Psoas muscle (tissue), 8 donors: Measurements from ENCODE around the gene DMWD. TPM values are rescaled to one million over a fixed set of nuclear protein-coding genes. Genes with fewer than 3 reads are reported as not detected.

ENCODE experiments used
- ATAC-seq, 4 donors: fragments of 200-7000 bp; cut with Tn5 transposase; one replicate each; pipeline ENCODE4 v1.9.1; 2020; ENCODE audit warnings: moderate library complexity in 3 of 4, mild to moderate bottlenecking in 2 of 4
- DNase-seq, 2 donors: peaks; one replicate each; pipeline ENCODE4 v3.0.0-alpha.2; 2020
- H3K27ac ChIP-seq: fragments of 200-600 bp; one replicate; pipeline ENCODE4 v1.8.0; 2022
- H3K27me3 ChIP-seq, 3 donors: fragments of 200-600 bp in 1 of 3; one replicate each; pipeline versions ENCODE4 v1.6.1 to v1.8.0; 2013 to 2022; ENCODE audit warnings: low read length in 2 of 3, mild to moderate bottlenecking in 2 of 3, moderate library complexity in 1 of 3; ENCODE audit not compliant: insufficient read depth in 3 of 3
- H3K36me3 ChIP-seq, 2 donors: fragments of 200-600 bp in 1 of 2; one replicate each; pipeline versions ENCODE4 v1.6.1 to v1.8.0; 2013 to 2022; ENCODE audit warnings: low read depth in 1 of 2, mild to moderate bottlenecking in 1 of 2, moderate library complexity in 1 of 2; ENCODE audit not compliant: insufficient read depth in 1 of 2
- H3K4me1 ChIP-seq: fragments of 200-600 bp; one replicate; pipeline ENCODE4 v1.8.0; 2022
- H3K4me3 ChIP-seq: fragments of 200-600 bp; one replicate; pipeline ENCODE4 v1.8.0; 2022; ENCODE audit warnings: mild to moderate bottlenecking
- H3K9me3 ChIP-seq: fragments of 200-600 bp; one replicate; pipeline ENCODE4 v1.8.0; 2022
- CTCF ChIP-seq: fragments of 200-600 bp; IDR thresholded peaks from one replicate; pipeline ENCODE4 v1.8.0; 2022; ENCODE audit warnings: antibody characterized with exemption
- WGBS, 3 donors: extraction: QIAGEN DNeasy Blood & Tissue Kit; methylation state at CpG; one replicate each; pipeline versions ENCODE4 v1.1.6 to v1.1.7; 2013; 5-methylcytosine and 5-hydroxymethylcytosine counted together
- intact Hi-C, 2 donors: fragments of 100-400 bp; cut with DNase I; formaldehyde crosslinking; loops; one replicate each; pipeline versions ENCODE4 v1.11.0 to v1.14.2; 2022
- polyA plus RNA-seq, 3 donors: library from polyadenylated mRNA; stranded (reverse); fragments of 200-250 nt; gene quantifications; one replicate each; pipeline ENCODE4 v1.2.3, GENCODE V29; 2013
- total RNA-seq, 4 donors: library from RNA; stranded (reverse); fragmentation: NEBNext Ultra II Directional in 2 of 4; extraction: Animal tissue kit (Norgen Biotek cat#: 25700) in 2 of 4; gene quantifications; one replicate each; pipeline versions ENCODE4 v1.2.1 to v1.2.4, GENCODE V29; 2021 to 2023
- donor health status: healthy with polysubstance abuse.
- donor health status: DM: no; HTN: no; CAD: no; lungs with moderate emphysema.
- donor health status: Bipolar disorder and iron deficiency.
- donor health status: healthy.
- donor health status: DM: yes; HTN: yes; CAD: no.
- donor health status: DM: no; HTN: no; CAD: no.
- donor health status: DM: no; HTN: no; CAD: no.
- donor health status: DM: yes; HTN: yes; CAD: no.

DMWD gene
- total and polyA plus RNA-seq, 7 donors, result 38.4 to 104 (median 54.3) TPM

GRCh38 chr19:45777395-45777961 lies 15.2 kb downstream of the DMWD start:
- H3K36me3 ChIP-seq, result peaks cover 4 to 66% of the 10 kb centered on the region in 2 donors
- no peak overlapping the region for H3K27ac ChIP-seq
- DNase-seq (no peak), ATAC-seq (no peak)
- no peak for TF ChIP-seq CTCF
- no peaks in the 10 kb centered on the region for H3K27me3 ChIP-seq
- H3K9me3 ChIP-seq, result no peaks in the 10 kb centered on the region
- peaks cover 21% of the 10 kb centered on the region for H3K4me1 ChIP-seq
- WGBS, 3 donors, result 93 to 94% (median 93%) methylated on average over 33 to 34 of the region's 34 CpGs
- intact Hi-C loops, result no loop called here
- H3K4me3 ChIP-seq, result no peak overlapping the region

GRCh38 chr19:45774765-45775164 lies 17.9 kb downstream of the DMWD start:
- H3K27ac ChIP-seq, result no peak overlapping the region
- WGBS, 3 donors, result 85 to 88% (median 88%) methylated on average over 9 of the region's 9 CpGs
- no peaks in the 10 kb centered on the region for H3K27me3 ChIP-seq
- intact Hi-C loops, result no loop called here
- TF ChIP-seq CTCF, result no peak
- peaks cover 15% of the 10 kb centered on the region for H3K4me1 ChIP-seq
- no peaks in the 10 kb centered on the region for H3K9me3 ChIP-seq
- no peak for ATAC-seq
- H3K4me3 ChIP-seq, result no peak overlapping the region
- peaks cover 4 to 74% of the 10 kb centered on the region in 2 donors for H3K36me3 ChIP-seq
- no peak for DNase-seq

GRCh38 chr19:45773384-45773783 lies 19.3 kb downstream of the DMWD start:
- no peak overlapping the region for H3K4me3 ChIP-seq
- no peaks in the 10 kb centered on the region for H3K27me3 ChIP-seq
- DNase-seq (no peak), ATAC-seq (no peak)
- intact Hi-C loops, result no loop called here
- H3K27ac ChIP-seq, result peak overlapping the region; percentile 58
- WGBS, 3 donors, result 15 to 39% (median 29%) methylated on average over 2 of the region's 2 CpGs
- no peaks in the 10 kb centered on the region for H3K9me3 ChIP-seq
- H3K4me1 ChIP-seq, result peaks cover 9% of the 10 kb centered on the region
- TF ChIP-seq CTCF, result no peak
- H3K36me3 ChIP-seq, result peaks cover 4 to 62% of the 10 kb centered on the region in 2 donors

- Histone ChIP-seq H3K36me3 (peaks cover 0 to 57% of the 10 kb centered on the region in 2 donors), H3K4me1 (peaks cover 9% of the 10 kb centered on the region), H3K27me3 (no peaks in the 10 kb centered on the region), H3K9me3 (no peaks in the 10 kb centered on the region), H3K4me3 (no peak overlapping the region), H3K27ac (peak overlapping the region; percentile 58)
- intact Hi-C loops, result no loop called here
- ATAC-seq, result no peak
- no peak for TF ChIP-seq CTCF
- WGBS, 3 donors, result 79 to 96% (median 86%) methylated on average over 3 of the region's 3 CpGs
- DNase-seq, result no peak
Observed at GRCh38 chr19:45772912-45773311, 19.7 kb downstream of the DMWD start.
